GM21529 (cell line): ENCODE measurements around the gene GLI3.

Experiments
- ATAC-seq: cut with Tn5 transposase; IDR thresholded peaks from one replicate; pipeline ENCODE4 v1.9.1; 2021; ENCODE audit not compliant: unreplicated experiment

Gene GLI3

DNA sequence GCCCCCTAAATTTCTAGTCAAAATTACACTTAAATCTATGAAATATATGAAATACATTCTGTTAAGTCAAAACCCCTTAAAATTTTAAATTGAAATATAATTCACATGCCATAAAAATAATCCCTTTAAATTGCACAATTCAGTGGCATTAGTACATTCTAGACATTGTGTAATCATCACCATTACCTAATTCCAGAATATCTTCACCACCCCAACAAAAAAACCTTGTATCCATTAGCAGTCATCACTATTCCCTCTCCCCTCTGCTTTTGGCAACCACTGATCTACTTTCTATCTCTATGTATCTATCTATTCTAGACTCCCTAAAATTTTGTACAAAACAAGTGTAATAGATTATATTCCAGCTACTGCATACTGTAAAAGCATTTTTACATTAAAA lies 261.2 kb downstream of the GLI3 start:
- no peak for ATAC-seq

DNA sequence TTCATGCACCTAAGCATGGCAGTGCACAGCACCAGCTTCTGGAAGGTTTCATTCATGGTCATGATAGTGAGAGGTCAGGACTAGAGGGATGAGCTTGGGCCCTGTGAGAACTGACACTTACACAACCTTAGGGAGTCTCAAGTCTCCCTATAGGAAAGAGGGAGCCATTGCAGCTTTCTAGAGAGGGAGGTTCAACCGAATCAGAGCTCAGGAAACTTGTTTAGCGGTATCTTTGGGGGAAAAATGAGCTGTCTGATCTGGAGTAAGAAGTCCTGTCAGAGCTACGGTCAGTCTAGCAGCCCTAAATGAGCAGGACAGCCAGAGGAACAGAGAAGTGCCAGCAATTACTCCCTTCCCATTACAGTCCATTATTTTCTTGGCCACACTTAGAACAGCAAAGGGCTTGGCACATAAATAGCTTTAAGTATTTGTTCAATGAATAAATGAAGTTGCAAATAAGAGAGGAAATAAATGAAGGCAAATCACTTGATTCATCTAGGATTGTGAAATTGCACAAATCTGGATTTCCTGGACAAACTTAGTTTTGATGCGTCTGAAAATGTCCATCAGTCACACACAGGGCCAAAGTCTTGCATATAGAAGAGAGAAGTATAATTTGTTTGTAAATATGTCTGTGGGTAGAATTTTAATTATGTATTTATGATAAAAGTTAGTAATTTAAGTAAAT lies 262.0 kb downstream of the GLI3 start:
- no peak for ATAC-seq

DNA sequence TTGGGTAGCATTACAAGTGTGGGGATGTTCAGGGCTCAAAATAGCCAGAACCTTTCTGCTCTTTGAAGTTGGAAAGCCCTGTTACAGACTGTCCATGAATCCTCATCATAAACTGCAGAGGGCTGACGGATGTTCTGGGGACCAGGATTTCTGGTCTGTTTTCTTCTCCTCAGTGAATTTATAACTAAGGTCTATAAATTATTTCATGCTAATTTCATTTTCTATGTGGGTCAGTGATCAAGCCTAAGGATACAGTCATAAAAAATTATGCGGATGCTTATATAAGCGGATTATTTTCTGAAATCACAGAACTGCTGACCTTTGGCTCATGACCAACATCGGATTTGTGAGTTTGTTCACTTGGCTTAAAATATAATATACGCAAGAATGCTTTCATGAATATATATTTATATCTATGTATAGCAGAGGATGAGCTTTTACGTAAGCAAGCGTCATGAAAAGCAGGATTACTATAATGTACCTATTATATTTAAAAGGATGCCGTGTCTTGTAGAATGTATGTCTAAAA lies 263.7 kb downstream of the GLI3 start:
- no peak for ATAC-seq

DNA sequence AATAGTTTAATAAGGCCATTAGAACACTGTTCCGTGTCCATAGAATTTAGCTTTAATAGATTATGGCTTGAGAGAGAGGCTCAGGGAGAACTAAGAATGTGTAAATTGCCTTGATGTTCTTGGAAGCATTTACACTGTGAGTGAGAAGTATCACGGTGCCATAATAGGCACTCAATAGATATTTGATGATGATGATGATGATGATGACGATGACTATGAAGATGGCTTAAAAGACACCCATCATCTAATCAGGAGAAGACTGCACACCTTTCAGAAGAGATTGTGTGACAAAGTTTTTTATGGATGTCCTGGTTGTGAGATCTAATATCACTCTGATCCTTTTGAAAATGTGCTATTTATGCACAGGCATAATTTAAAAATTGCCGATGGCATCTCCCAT lies 264.2 kb downstream of the GLI3 start:
- ATAC-seq = no peak

DNA sequence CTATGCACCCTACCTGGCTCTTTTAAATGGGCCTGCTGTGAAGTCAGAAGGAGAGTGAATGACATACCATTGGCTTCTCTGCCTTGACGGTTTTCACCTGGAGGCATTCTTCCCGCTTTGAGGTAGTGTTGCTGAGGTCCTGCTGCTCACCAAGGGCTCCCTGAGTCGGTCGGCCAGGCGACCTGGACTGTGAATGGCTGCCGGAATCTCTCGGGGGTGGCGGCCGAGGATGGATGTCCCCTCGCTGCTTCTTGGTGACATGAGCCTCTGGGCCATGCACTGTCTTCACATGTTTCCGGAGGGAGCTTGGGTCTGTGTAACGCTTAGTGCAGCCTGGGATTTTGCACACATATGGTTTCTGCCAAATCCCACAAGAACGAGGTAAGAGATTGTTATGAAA lies 264.7 kb downstream of the GLI3 start:
- no peak for ATAC-seq

DNA sequence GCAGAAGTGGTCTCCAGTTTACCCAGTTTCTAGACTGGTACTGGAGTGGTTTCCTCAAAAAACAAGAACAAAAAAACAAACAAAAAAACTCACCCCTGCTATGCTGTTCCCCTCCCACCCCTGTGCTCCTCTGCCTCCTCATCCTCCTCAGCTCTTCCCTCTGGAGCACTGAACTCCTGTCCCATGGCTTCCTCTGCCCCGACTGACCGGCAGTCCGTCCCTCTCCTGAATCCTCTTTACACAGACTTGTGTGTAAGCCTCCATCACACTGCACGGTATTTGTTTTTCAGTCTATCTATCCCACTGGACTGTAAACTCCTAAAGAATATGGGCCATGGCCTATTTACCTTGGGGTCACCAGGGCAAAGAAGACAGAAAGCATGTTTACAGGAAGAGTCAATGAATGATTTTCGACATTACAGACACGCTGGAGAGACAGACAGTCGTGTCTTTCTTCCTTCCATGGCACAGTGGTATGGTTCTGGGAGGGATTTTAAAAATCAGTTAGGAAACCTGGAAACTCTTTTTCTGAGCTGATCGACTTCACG lies 265.3 kb downstream of the GLI3 start:
- no peak for ATAC-seq

DNA sequence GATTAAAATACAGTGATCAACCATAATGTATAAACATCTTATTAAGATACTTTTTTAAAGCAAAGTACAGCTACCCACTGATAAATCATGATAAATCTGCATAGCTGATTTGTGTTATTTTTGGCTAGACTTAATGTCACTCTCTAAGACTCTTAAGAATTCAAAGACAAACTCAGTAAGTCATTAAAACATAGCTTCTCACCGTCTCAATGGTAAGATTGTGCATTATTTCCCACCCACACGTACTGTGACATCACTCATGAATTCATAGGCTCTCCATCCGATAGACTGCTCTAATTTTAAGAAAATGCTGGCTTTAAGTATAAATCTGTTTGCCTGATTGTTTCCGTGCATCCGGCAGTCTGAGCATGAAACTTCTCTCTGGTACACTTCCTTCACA lies 266.1 kb downstream of the GLI3 start:
- no peak for ATAC-seq

DNA sequence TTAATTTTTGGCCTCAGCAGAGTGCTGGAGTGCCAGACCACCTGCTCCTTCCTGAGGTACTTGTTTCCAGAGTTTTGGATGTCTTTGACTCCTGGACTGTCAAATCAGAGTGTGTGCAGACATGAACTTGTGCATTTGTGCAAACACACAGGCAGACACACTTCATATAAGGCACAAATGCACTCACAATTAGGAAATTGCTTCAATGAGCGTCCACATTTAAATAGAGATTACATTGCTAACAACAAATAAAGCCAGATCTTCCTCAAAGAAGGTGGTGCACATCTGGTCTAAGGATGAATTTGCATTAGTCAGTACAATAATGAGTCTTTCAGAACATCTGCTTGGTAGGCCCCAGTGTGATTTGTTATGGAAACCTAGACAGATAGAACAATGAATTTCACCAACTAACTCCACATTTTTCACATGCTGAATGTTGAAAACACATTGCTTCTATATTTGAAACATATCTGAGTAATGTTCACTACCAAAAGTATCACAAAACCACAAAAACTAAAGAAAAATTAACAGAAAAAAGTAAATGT lies 267.4 kb downstream of the GLI3 start:
- ATAC-seq = no peak

DNA sequence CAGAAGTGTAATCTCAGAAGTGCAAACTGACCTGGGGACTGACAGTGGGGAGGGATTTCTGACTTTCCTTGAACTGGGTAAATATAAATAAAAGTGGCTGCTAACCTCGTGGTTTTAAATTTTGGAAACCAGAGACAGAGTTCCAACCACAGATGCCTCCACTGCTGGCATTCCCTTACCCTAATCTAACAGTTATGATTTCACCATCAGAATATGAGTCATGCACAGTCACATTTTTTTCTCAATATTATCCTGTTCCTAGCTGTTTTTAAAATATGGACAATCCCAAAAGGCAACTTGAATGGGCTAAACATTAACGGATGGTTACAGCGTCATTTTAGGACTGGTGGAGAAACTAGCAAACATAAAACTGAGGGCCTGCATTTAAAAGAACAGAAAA lies 269.9 kb downstream of the GLI3 start:
- no peak for ATAC-seq

DNA sequence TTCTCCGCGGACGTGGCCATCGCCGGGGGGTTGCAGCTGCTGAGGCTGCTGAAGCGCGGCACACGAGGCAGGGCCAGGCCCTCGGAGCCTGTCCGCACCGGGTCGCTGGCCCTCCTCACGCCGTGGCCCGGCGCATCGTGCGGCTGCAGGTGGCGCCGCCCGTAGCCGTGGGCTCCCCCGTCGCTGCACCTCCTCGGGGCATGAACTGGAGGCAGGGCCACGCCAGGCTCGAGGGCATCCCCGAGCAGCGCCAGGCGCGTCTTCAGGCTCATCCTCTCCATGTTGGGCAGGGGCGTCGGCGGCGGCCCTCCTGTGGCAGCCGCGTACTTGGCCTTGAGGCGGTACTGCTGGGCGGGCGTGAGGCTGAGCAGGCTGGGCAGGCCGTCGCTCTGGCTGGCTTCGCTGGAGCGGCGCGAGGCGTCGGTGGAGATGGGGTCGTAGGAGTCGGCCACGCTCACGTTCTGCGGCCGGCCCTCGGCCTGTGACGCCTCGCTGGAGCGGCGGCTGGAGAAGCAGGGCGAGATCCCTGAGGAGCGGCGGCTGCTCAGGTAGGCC lies 271.0 kb downstream of the GLI3 start:
- no peak for ATAC-seq

DNA sequence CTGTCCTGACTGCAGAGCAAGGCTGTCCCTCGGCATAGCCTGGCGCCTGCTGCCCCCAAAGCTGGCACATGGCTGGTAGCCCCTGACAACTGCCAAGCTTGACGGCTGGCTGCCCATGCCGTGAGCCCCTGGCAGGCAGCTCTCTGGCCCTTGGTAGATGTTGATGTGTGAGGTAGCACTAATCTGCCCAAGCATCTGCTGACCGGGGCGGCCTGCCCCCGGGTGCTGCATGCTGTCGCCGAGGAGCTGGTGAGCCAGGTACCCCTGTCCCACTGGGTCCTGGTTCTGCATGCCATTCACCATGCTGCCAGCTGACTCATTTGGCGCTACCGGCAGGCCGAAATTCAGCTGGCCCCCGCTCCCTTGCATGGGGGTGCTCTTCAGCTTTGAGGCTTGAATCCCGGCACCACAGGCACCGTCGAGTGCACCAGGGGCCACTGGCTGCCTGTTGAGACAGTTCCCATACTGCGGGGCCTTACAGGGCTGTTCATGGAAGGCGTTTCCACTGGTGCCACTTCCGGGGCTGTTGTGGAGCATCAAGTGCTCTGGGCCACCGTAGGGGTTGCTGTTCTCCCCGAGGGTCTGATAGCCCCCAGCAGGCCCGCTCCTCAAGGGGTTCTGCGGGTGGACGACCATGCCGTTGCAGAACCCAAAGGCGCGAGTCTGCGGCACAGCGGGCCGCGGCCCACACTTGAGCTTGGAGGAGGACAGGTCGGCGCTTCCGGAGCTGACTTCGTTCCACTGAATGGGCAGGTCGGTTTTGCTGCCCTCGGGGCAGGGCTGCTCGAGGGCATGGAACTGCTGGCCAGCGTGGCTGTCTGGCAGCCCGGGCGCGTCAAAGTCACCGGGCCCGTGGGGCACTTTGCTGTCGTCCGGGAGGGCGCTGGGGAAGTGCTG lies 271.9 kb downstream of the GLI3 start:
- ATAC-seq = no peak

DNA sequence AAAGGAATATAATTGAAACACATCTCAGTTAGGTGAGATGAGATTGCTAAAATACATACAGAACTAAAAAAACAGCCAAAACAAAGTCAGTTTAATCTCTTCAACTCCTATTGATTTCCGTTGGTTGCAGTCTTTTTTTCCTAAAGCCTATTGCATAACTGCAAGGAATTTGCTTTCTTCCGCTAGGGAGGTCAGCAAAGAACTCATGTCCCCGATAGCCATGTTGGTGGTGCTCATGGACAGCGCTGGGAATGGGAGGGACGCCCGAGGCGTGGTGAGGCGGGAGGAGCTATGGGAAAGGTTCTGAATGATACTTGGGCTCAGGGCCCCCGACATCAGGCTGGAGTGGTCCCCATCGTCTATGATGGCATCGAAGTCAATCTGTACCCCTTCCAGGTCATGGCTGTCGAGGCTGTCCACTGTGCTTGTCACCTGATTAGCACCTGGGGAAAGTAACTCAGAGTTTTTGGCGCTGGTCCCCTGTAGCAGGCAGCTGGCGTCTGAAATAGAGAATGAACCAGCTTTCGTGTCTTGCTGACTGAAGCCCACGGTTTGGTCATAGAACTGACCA lies 272.7 kb downstream of the GLI3 start:
- ATAC-seq = no peak

DNA sequence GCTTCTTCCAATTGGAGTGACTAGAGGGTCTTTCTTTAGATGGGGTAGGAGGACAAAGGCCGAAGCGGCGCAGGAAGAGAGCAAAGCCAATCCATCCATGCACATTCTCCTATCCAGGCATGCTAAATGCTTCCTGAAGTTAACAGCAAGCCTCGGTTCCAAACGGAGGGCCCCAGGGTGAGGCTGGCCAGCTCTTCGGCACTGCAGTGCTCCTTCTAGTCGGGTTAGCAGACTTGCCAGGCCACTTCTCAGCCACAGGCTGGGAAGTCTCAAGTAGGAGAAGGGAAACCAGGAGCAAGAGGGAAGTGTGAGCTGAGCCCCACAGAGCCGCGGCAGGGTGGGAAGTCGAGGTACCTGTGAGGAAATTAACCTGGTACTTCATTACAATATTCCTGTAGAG lies 280.3 kb downstream of the GLI3 start:
- no peak for ATAC-seq

DNA sequence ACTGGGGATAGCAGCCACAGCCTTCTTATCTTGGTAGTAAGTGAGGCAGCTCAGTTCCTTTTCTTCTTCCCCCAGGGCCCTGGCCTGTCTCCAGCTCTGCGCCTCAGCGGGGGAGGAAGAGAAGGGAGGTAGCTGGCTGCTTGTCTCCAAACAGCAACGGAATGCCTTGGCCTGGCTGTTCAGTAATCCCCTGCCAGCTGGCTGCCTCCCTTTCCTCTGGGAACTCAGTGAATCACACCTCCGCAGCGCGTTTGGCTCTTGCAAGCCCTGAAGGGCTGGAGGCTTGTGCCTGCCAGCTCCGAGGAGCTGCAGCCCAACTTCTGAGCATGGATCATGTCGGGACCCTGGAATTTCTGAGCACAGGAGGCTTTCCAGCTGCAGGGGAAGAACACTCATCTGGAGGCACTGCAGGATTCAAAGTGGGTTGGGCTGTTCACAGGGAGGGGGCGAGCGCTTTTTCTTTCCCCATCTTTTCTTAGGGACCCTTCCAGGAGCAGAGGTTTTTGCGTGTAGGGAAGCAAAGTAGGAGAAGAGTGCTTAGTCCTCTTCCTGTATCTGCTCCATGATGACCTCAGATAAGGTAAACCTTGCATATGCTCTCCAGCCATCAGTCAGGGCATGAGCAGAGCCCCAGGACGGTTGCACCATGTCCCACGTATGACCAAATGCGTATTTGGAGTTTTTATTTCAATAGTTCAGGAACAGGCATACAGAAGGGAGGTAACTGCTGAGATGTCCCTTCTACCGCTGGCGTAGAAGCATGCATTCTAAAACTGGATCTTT lies 280.9 kb downstream of the GLI3 start:
- no peak for ATAC-seq

DNA sequence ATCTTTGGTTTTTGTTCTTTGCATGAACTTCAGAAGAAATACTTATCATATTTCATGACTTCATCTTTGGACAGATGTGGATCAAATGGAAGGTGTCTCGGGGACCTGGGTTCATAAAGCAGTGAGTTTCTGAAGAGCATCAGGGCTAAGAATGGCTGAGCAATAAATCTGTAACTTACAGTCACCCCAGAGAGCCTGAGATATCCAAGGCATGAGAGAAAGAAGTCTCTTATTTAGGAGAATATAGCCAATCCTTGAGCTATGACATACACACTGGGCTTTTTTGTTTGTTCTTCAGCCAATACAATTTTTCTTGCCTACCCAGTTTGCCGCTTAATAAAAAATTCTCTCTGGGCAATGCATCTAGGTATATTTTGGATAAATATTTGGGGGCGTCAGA lies 281.6 kb downstream of the GLI3 start:
- no peak for ATAC-seq

DNA sequence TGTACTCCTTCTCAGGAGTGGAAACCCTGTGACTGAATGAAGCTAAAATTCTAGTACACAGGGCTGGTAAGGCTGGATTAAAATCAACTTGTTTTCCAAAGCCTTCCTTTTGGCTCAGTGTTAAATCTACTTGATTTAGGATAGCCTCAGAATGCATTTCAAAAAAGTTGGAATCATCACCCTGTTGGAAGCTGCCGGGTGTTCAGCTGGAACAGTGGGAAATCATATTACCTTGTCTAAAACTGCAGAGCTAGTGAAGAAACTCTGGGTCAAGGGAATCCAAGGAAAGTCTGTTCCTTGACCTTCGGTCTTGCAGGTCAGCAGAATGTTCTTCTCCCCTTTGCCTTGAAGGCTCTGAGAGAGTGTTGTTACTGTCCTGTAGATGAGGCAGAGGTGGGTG lies 282.0 kb downstream of the GLI3 start:
- no peak for ATAC-seq

DNA sequence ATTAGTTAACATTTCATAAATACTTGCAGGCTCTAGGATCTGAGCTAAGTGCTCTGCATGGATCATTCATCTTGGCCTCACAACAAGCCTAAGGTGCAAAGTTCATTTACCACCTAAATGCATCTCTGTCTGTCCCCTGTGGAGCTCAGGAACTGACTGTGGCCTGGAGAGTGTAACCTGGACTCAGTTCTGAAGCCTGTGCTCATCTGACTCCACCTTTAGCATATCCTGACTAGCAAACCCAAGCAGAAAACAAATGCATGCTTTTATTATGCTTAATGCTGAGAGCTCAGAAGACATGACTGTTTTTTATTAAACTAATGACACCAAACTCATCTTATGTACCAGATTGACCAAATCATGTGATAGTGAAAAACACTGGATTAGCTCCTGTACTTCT lies 288.5 kb downstream of the GLI3 start:
- ATAC-seq = no peak

DNA sequence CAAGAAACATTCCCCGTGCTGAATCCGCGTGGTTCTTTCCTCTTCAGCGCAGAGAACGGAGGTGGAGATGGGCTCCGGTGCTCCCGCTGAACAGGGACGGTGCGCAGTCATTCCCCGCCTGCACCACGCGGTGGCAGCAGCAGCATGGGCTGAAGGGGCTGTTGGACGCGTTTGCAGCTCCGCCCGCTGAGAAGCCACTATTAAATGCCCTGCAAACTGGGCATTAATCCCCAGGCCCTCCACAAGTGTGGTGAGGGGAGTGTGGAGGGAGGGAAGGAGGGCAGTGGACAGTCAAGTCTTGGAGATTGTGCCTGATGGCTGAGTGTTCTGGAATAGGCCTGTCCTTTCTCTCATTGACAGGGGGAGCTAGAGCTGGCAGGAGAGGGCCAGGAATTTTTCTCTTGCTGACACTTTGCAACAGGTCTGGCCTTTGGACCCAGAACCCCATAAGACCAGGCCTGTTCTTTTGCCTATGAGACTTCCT lies 293.9 kb downstream of the GLI3 start:
- ATAC-seq = peak; percentile 94

DNA sequence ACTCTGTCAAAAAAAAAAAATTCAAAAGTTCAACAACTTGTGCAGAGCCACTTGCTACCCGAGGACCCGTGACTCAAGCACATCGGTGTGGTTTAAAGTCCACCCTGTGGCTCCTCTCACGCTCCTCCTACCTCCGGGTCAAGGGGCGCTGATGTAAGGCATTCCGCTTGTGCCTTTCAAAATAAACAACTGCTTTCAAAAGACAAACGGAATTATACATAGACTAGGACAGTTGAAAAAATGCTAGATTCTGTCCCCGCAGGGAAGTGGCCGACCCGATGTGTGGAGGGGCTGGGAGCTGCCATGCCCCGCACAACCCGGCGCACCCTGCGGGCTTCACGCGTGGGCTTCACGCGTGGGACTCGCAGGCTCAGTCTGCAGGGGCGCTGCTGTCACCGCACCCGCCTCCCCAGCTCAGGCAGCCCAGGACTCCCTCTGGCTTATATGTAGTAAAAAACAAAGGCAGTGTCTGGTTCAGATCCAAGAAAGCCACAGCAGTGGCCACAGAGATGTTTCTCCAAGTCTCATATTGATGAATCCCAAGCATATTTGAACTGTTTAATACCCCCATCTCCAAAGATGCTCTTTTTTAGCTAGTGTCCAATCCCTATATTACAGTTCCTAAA lies 294.4 kb downstream of the GLI3 start:
- peak; percentile 15 for ATAC-seq
